Panc1 (cell line): ENCODE results near the gene IL7R. TPM values are rescaled to one million over a fixed set of nuclear protein-coding genes. Genes with fewer than 3 reads are reported as not detected.

Experiments used
- ATAC-seq: fragments of 200-7000 bp; cut with Tn5 transposase; 2 replicates; pipeline ENCODE4 v1.9.1; 2020; ENCODE audit warnings: mild to moderate bottlenecking, moderate library complexity
- BruUV-seq: library from RNA; stranded (reverse); fragments of 400-500 nt; replicated peaks from 2 replicates; lab custom pipeline; 2021; lab: Mats Ljungman, UMichigan
- CTCF ChIA-PET: fragments of 300-600 bp; sonication (Branson Sonifier 250); formaldehyde crosslinking; loops from one replicate; lab custom pipeline; 2022; ENCODE audit warnings: antibody characterized with exemption; lab: Charles Lee
- POLR2A ChIA-PET: fragments of 300-600 bp; sonication (Branson Sonifier 250); formaldehyde crosslinking; loops from one replicate; lab custom pipeline; 2022; ENCODE audit warnings: antibody characterized with exemption; lab: Charles Lee
- DNase-seq: peaks from one replicate; pipeline ENCODE4 v3.0.0-alpha.2; 2010; ENCODE audit warnings: low read depth, low spot score
- H3K27ac ChIP-seq: 2 replicates; pipeline ENCODE4 v1.5.1; 2011; ENCODE audit warnings: mild to moderate bottlenecking, low read length, inconsistent platforms
- H3K27me3 ChIP-seq: fragments of 200-500 bp; sonication (Bioruptor generic); 2 replicates; pipeline ENCODE4 v1.6.0; 2014; ENCODE audit warnings: low read length, inconsistent platforms; ENCODE audit not compliant: control insufficient read depth, insufficient read depth
- H3K36me3 ChIP-seq: fragments of 200-500 bp; sonication (Bioruptor generic); 2 replicates; pipeline ENCODE4 v1.5.1; 2014; ENCODE audit warnings: inconsistent platforms, mild to moderate bottlenecking, low read length, moderate library complexity; ENCODE audit not compliant: control insufficient read depth, insufficient read depth
- H3K4me1 ChIP-seq: 2 replicates; pipeline ENCODE4 v1.5.1; 2011; ENCODE audit warnings: inconsistent platforms, mild to moderate bottlenecking, low read length, moderate library complexity; ENCODE audit not compliant: control insufficient read depth, insufficient read depth
- H3K4me3 ChIP-seq, 2 experiments: 2 replicates each; pipeline ENCODE4 v1.5.1; 2011 to 2012; ENCODE audit warnings: low read depth in 2 of 2, low read length in 2 of 2, mild to moderate bottlenecking in 2 of 2, inconsistent platforms in 1 of 2, moderate library complexity in 1 of 2
- H3K9me3 ChIP-seq: fragments of 200-500 bp; sonication (Bioruptor generic); 2 replicates; pipeline ENCODE4 v1.5.1; 2014; ENCODE audit warnings: low read depth, mild to moderate bottlenecking, inconsistent platforms, low read length, moderate library complexity; ENCODE audit not compliant: control insufficient read depth, insufficient read depth
- CTCF ChIP-seq: fragments of 450-650 bp; IDR thresholded peaks from 2 replicates; pipeline ENCODE4 v1.5.1; 2017; ENCODE audit warnings: mild to moderate bottlenecking
- POLR2AphosphoS5 ChIP-seq: IDR thresholded peaks from 2 replicates; pipeline ENCODE4 v1.6.1; 2012; ENCODE audit warnings: mild to moderate bottlenecking, low read depth, low read length, moderate library complexity
- REST ChIP-seq, 2 experiments: IDR thresholded peaks; 2 replicates each; pipeline ENCODE4 v1.6.1; 2011 to 2012; ENCODE audit warnings: low read depth in 2 of 2, control low read depth in 1 of 2, low read length in 1 of 2, mild to moderate bottlenecking in 1 of 2, moderate library complexity in 1 of 2; ENCODE audit not compliant: insufficient read depth in 1 of 2
- SIN3A ChIP-seq: IDR thresholded peaks from 2 replicates; pipeline ENCODE4 v1.6.1; 2012; ENCODE audit warnings: low read depth, mild to moderate bottlenecking, low read length, moderate library complexity, borderline replicate concordance; ENCODE audit not compliant: insufficient read depth
- TCF7L2 ChIP-seq: IDR thresholded peaks from 2 replicates; pipeline ENCODE4 v1.6.1; 2011; ENCODE audit warnings: mild to moderate bottlenecking, low read depth, low read length, inconsistent platforms
- in situ Hi-C: cut with HindIII; loops from 2 replicates; pipeline ENCODE4 v1.10.0; 2016; ENCODE audit warnings: low sequenced_read_pairs, low pct_unique_long_range_greater_than_20kb
- intact Hi-C: fragments of 100-400 bp; cut with micrococcal nuclease; formaldehyde crosslinking; loops from one replicate; pipeline ENCODE4 v1.10.0; 2022; ENCODE audit not compliant: unreplicated experiment
- total RNA-seq: library from RNA; stranded (reverse); gene quantifications from one replicate; pipeline ENCODE4 v1.2.1, GENCODE V29; 2021; ENCODE audit not compliant: unreplicated experiment

The IL7R gene
- total RNA-seq, 1 experiment from 2014 or later: 0.90 TPM

DNA sequence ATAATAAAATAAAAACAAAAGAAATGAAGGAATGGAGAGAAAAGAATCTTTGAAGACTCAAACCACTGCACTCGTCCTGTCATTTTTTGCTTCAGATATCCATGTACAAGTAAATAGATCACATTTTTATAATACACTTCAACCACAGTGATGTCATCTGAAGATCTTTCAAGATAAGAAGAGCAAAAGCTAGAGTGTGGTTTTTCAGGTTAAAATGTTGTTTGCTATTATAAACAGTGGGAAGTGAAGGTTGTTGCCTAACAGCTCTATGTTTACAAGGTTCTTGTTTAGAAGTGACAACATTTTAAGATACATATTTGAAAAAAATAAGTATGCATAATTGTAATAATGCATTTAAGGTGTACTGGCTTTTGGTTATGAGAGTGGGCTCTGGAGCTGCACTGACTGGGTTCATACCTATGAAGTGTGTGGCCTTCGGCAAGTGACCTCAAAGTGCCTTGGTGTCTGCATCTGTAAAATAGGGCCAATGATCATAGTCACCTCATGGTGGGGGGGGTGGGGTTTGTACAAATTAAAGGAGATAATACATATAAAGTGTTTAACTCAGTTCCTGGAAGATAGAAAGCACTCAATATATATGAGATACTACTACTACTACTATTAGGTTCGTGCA is 45.5 kb upstream of the IL7R start:
- Histone ChIP-seq H3K4me3 (no peak overlapping the region), H3K27me3 (no peaks in the 10 kb centered on the region; the same call in 1 of the 2 replicates), H3K36me3 (no peaks in the 10 kb centered on the region), H3K4me1 (no peaks in the 10 kb centered on the region), H3K9me3 (no peaks in the 10 kb centered on the region), H3K27ac (no peak overlapping the region)
- no peak for TF ChIP-seq SIN3A
- no peak for TF ChIP-seq REST (IDR thresholded peaks at IDR 0.05; ENCODE audit: insufficient read depth in 1 of 2, low read depth in 2 of 2, low read length in 1 of 2)
- TF ChIP-seq CTCF: no peak
- no peak for TF ChIP-seq POLR2AphosphoS5
- no peak for TF ChIP-seq TCF7L2
- ATAC-seq: no peak
- BruUV-seq: no TSS peak
- CTCF ChIA-PET: no interaction called here
- intact Hi-C loops: no loop called here
- in situ Hi-C loops: no loop called here
- no peak for DNase-seq
- POLR2A ChIA-PET: no interaction called here

- Histone ChIP-seq H3K4me1 (no peaks in the 10 kb centered on the region), H3K36me3 (no peaks in the 10 kb centered on the region), H3K9me3 (no peaks in the 10 kb centered on the region), H3K27me3 (no peaks in the 10 kb centered on the region; the same call in 1 of the 2 replicates), H3K27ac (no peak overlapping the region), H3K4me3 (no peak overlapping the region)
- TF ChIP-seq CTCF: no peak
- TF ChIP-seq POLR2AphosphoS5: no peak
- TF ChIP-seq TCF7L2: no peak
- no peak for TF ChIP-seq SIN3A
- no peak for TF ChIP-seq REST (IDR thresholded peaks at IDR 0.05; ENCODE audit: insufficient read depth in 1 of 2, low read depth in 2 of 2, low read length in 1 of 2)
- ChIA-PET POLR2A (no interaction called here), CTCF (no interaction called here)
- BruUV-seq: no TSS peak
- ATAC-seq (no peak), DNase-seq (no peak)
- in situ Hi-C loops (no loop called here), intact Hi-C loops (no loop called here)
Observed at GRCh38 chr5:35813521-35813920, 43.2 kb upstream of the IL7R start.
